Stimulated activated CD8-positive, alpha-beta memory T cell treated with anti-CD3 and anti-CD28 coated beads, Interleukin-12 subunit alpha, Interleukin-12 subunit beta, amount 100 ng/mL, for 24 hours (primary cell): ENCODE data around the gene SV2C.

Experiments used
- DNase-seq: peaks from one replicate; pipeline ENCODE4 v3.0.0-alpha.2; 2020; ENCODE audit errors: extremely low read depth

The SV2C gene

DNA sequence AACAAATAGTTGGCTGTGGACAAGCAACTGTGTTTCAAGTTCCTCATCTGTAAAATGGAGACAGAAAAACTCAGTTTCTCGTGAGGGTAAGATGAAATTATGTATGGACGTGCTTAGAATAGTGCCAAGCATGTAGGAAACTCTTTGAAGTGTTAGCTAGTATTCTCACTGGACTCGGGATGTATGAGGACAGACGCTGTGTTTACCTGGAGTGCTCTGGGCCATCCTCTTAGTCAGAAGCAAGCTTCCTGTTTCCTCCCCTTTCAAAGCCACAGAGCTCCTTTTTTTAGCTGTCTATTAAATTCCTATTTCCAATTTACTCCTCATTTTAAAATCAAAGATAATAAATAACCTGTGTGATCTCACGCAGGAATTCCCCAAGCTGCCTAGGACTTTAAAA lies 296.1 kb downstream of the SV2C start:
- DNase-seq = no peak

DNA sequence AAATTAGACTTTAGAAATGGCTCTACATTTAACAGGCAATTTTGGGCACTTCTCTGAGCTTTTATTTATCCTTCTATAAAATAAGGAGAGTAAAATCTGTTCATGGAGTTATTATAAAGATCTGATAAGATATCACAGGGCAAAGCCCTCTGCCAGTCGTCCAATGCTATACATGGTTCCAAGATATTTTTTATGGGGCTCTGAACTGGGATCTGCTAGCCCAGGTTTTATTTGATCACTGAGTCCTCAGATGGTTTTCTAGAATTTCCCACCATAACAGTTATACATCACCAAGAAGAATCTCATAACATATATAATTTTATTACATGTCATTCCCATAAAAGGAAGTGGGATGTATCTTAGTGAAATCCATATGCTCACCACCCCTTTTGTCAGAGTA lies 296.7 kb downstream of the SV2C start:
- no peak for DNase-seq

DNA sequence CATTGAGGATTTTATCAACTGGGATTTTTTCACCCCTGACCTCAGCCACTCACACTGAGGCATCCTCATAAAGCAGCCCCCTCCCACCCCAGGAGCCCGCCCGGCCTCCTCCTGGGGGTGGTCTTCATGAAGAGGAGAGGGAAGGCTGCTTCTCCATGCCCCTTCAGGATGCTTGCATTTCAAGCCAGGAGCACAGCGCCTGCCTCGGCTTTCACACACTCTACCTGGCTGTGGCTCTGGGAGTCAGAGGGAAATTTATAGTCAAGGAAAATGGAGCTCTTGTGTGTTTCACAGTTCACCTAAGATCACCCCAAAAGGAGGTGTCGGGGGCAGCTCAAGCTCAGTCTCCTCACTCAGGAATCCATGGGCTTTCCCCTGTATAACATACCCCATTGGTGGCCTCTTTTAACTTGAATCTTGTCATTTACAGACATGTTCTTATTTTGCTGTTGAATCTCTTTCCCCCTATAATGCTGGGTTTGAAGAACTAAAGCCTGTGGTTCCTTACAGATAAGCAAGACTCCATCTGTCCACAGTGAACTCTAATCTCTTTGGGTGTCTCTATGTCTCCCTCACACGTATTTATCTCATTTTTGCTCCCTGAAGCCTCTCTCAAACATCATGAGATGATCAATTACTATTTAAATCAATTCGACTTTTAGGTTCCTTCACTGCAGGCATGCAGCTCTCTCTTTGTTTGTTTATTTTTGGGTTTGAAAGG lies 297.3 kb downstream of the SV2C start:
- DNase-seq = no peak

DNA sequence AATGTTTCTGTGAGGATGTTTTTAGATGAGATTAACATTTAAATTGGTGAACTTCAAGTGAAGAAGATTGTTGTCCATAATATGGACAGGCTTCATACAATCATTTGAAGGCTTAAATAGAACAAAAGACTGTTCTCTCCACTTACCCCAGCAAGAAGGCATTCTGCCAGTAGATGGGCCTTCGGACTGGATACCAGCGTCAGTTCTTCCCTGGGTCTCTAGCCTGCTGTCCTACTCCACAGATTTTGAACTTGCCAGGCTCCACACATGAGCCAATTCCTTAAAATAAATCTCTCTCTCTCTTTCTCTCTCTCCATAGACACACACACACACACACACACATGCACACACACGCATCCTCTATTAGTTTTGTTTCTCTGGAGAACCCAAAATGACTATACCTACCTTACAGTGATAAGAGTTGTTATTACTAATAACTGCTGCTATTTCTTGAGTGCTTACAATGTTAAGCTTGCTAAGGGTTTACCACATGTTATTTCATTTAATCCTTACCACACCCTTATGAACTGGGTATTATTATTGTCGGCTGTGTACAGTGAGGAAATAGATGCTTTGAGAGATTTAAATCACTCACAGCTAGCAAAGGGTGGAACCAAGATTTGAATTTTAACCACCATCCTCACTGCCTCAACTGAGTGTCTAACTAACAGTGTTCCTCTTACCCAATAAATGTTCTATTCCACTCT lies 300.1 kb downstream of the SV2C start:
- DNase-seq = no peak

DNA sequence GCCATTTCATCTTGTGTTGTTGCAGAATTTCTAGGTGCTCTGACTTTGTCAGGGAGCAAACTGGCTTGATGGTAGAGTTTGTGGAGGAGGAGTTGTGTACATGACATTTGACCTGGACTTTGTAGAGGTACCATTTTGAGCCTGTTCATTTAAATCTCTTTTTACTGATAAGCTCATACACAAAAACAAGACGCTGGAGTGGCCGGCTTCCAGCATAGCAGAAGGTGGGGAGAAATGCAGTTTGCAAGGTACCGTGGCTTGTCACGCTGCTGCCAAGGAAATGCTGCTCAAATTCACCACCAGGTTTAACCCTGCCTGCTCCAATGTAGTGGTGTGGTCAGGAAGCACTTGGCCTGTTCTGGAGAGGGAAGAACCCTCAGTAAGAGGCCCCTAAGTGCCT lies 301.0 kb downstream of the SV2C start:
- DNase-seq = no peak

DNA sequence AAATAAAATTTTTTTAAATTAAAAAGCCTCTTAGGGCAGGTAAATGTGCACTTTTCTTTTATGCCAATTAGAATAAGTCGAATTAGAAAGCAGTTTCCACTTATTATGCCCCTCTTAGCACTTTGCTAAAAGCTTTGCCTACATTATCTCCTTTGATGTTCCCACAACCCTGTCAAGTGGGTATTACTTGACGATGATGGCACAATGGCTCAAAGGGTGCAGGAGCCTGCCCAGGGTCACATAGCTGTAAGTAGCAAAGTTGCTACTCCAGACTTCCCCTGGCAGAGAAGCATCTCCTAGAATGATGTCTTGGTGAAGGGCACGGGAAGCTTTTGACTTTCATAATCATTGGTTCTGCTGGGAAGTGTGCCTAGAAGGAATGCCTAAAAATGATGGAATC lies 301.5 kb downstream of the SV2C start:
- DNase-seq = no peak

DNA sequence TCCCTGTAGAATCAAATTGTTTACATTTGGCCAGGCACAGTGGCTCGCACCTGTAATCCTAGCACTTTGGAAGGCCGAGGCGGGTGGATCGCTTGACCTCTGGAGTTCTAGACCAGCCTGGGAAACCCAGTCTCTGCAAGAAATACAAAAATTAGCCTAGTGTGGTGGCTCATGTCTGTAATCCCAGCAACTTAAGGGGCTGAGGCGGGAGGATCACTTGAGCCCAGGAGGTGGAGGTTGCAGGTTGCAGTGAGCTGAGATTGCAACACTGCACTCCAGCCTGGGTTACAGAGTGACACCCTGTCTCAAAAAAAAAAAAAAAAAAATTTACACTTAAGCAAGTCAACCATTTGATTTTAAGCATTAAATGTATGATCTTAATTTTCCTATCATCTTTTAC lies 302.4 kb downstream of the SV2C start:
- DNase-seq = no peak

DNA sequence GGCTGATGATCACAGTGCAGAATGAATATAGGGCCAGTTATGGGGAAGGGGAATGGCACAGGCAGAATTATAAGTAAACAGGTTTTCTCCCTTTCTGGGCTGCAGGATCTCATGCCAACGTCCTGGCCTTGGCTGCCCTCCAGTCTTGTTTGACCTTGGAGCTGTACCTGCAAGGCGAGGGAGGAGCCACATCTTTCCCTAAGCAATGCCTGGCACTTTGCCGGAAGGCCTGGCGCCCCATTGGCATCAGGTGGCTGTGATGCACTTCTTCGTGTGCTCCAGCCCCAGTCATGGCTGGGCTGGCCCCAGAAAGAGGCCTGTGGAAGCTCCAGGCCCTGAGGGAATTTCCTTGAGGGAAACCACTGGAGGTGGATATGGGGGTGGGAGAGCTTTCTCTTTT lies 303.2 kb downstream of the SV2C start:
- DNase-seq = no peak

DNA sequence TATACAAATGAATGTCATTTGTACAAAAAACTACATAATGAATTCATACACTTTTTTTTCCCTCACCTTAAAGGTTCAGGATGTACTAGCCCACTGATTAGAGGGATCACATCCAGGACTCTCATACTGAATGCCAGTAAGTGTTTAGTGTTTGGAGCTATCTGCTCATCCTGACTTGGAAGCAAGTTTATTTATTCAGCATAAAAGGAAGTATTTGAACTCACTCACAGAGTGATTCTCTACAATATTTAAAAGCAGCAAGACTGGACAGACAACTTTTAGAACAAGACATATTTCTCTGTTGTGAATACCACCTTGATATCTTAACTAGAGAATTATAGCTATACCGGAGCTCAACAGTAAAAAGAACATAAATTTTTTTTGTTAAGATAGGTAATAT lies 305.1 kb downstream of the SV2C start:
- DNase-seq = no peak

DNA sequence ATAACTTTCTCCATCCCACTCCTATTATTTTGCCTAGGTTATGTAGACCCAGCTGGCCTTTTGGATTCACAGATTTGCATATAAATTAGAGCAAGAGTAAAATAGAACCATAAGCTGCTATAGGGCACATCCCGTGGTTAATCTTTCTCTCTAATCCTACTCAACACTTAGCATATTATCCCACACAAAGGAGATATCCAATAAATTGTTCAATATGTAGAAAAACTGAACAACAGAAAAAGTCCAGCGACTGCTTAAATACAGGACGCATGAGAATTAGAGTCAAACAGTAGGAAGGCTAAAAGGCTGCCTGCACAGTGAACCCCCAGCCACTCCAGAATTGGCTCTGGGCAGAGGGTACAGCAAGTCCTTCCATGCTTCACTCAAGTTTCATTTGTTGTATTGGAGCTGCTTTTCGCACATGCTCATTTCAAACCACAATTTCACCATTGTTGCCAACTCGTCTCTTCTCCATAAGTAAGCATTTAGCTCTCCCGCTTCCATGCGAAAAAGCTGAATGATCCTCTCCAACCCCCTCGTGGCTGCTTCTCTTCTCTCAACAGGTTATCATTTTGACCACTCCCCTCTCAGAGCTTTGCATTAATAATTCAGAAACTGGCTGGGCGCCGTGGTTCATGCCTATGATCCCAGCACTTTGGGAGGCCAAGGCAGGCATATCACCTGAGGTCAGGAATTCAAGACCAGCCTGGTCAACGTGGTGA lies 305.8 kb downstream of the SV2C start:
- no peak for DNase-seq

DNA sequence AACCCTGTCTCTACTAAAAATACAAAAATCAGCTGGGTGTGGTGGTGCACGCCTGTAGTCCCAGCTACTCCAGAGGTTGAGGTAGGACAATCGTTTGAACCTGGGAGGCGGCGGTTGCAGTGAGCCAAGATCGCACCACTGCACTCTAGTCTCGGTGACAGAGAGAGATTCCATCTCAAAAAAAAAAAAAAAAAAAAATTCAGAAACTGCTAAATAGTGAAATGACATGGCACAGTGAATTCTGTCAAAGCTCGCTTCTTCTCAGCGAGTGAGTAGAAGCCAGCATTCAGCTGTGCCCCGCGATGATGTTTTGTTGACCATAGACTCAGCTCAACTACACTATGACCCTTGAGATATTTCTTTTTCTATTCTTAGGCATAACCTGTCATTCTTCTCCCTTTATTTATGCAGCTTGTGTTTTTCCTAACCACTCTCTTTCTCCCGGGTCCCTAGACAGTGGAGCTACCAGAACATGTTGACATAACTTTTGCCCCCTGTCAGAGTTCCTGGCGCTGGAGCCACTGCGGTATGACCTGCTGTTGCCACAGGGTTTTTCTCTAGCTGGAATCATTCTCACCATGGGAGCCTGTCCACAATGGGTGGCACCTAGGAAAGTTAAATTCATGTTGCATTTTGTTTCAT lies 306.5 kb downstream of the SV2C start:
- DNase-seq = no peak

DNA sequence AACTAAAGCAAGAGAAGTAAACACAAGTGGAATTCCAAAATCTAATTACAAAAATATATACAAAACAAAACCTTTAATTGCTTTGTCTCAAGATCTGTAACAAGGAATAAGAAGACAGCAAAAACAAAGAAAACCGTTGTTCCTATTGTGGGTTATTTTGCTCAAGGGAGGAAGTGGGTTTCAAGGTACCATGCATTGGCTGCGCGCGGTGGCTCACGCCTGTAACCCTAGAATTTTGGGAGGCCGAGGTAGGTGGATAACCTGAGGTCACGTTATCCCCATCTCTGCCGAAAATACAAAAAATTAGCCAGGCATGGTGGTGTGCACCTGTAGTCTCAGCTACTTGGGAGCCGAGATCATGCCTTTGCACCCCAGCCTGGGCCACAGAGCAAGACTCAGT lies 307.8 kb downstream of the SV2C start:
- no peak for DNase-seq

DNA sequence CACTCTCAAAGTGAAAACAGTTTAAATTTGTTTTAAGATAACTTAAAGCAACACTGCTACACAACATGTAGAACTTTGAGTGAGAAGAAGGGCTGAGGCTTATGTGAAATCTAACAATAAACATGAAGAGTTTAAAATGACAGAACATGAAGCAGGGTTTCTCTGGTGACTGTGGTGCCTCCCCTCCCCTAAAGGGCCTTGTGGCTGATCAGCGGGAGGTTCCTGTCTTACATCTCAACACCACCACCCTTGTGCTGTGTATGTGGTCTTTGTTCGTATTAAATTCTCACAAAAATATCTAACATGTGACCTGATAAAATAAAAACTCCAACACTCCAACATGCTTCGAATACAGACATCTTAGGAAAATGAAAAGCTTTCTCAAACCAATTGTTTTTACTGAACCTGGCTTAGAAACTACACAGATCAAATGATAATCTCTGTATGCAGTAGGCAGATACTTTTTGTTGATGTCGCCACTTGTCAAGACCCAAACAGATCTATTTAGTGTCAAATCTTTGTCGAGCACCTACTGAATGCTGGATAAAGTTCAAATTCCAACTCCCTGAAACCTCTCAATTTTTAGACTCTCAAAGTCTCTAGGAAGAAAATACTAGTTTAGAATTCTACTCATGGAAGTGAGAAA lies 310.0 kb downstream of the SV2C start:
- DNase-seq = no peak

DNA sequence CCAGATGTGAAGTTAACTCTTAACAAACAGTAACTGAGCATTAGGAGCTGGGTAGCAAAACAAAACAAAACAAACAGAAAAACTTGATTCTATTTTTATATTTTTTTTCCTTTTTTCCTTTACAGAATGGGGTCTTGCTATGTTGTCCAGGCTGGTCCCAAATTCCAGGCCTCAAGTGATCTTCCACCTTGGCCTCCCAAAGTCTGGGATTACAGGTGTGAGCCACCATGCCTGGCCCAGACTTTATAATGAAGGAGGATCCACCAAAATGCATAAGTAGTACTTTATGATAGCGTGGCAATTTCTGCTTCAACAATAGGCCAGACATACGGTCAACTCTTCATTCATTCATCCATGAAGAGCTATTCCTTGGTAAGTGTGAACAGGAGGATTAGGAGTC lies 314.0 kb downstream of the SV2C start:
- DNase-seq = no peak

DNA sequence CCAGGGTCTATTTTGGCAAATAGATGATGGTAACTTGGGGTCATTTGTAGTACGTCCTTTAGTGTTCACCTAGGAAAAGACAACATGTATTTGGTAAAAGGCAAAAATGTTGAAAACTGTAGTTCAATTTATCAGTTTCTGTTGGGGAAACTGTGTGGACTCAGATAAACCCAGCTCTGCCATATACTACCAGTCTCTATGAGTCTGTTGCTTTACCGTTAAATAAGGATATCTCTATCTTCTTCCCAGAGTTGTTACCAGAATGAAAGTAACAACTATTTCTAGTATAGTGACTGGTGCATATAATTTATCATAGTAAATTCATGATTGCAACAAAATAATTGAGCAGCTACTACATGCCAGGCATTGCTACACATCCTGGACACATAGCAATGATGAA lies 316.1 kb downstream of the SV2C start:
- no peak for DNase-seq

DNA sequence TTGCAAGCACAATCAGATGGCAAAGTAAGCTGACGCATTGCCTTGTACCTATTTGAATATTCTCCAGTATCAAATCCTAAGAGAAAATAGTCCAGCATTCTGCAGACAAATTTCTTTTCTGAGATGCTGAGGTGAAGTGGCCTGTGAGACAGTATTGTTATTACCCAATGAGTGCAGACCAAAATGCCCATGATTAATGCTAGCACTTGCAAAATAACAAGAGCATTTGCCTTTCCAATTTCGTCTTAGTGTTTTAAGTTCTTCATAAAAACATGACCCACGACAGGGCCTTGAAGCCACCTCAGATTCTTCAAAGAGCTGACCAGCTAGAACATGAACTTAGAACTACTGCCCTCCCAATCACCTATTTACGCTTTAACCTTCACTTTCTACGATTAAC lies 317.3 kb downstream of the SV2C start:
- no peak for DNase-seq

DNA sequence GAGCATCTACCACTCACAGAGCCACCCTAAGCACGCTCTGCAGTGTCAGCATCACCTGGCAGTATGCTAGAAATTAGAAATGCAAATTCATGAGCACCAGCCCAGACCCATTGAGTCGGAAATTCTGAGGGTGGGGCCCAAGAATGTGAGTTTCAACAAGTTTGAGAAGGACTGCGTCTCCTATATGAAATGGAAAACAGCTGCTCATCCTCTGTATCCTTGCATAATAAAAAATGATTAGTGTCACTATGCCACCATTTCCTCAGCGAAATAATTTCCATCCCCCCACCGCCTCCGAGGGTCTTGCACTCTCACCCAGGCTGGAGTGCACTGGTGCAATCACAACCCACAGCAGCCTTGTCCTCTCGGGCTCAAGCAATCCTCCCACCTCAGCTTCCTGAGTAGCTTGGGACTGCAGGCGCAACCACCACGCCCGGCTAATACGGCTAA lies 318.6 kb downstream of the SV2C start:
- DNase-seq = no peak

DNA sequence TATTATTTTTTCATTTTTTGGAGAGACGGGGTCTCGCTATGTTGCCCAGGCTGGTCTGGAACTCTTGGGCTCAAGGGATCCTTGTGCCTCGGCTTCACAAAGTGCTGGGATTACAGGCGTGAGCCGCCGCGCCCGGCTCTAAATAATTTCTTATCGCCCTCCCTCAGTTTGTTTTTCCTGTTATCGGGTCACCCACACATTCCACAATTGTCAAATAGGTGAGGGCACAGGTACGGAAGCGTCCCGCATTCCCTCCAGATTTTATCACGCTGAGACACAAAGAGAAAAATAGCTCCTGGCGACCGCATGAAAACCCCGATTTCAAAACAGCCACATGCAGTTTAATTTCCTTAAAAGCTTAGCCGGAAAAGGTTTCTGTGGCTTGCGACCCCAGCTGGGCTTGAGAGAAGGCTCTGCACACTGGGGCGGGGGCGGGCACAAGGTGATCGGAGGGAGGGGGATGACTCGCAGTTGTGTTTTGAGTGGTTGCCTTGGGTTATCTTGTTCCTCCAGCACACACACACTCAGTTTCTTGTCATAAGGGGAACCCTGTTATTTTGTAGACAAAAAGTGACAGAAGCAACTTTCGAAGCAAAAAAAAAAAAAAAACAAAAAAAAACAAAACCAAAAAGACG lies 319.2 kb downstream of the SV2C start:
- DNase-seq = peak; percentile 67

DNA sequence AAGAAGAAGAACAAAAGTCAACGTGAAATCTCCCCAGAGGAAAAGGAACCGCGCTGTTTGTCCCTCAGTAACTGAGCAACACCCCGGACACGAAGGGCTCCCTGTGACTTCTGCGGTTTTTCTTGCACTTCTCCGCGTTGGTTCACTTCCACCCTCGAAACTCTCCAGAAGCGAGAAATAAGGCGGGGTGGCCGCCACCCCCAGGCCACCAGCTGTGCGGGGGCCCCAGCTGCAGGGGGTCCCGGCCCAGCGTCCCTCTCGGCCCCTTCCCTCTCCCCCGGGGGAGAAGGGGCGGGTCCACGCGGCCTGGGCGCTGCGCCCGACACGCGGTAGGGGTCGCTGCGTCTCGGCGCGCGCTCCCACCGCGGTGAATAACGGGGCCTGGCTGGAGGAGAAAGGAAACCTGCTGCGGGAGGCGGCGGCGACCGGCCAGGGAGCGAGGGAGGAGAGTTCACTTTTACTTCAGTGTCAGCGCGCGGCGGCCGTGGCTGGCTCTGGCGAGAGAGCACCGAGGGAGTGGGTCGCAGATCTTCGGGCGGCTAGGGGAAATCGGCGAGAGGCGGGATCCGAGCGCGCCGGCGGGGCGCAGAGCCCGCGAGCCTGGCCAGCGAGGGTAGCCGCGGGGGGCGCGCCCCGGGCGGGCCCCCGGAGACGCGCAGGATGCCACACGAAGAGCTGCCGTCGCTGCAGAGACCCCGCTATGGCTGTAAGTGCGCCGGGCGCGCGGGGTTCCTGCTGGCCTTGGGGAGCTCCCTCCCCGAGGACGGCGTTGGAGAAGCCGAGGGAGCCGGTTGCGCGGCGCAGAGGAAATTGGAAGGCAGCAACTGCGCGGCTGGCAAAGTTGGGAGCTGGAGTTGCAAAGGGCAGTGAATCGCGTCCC lies 319.9 kb downstream of the SV2C start, which contains the start of gene IQGAP2:
IQGAP2 (plus strand) TSS at position 400 of the 880 bp plus-strand sequence; CDS start at position 661, 261 bp downstream.
- DNase-seq = peak; percentile 64
